HEK293T (cell line): ENCODE results near the gene FARSA.

Source experiments
- ARNT ChIP-seq: fragments of 450-650 bp; IDR thresholded peaks from 2 replicates; pipeline ENCODE4 v1.6.1; 2017; ENCODE audit warnings: mild to moderate bottlenecking
- BHLHE40 ChIP-seq: fragments of 450-650 bp; IDR thresholded peaks from 2 replicates; pipeline ENCODE4 v1.6.1; 2016; ENCODE audit warnings: mild to moderate bottlenecking, moderate library complexity, borderline replicate concordance
- CTBP1 ChIP-seq: fragments of 450-650 bp; IDR thresholded peaks from 2 replicates; pipeline ENCODE4 v1.6.1; 2016; ENCODE audit warnings: borderline replicate concordance
- ELF4 ChIP-seq: fragments of 450-650 bp; IDR thresholded peaks from 2 replicates; pipeline ENCODE4 v1.6.1; 2017; ENCODE audit warnings: antibody characterized with exemption
- FOXA1 ChIP-seq: fragments of 450-650 bp; IDR thresholded peaks from 2 replicates; pipeline ENCODE4 v1.6.1; 2016; ENCODE audit warnings: mild to moderate bottlenecking
- FOXK2 ChIP-seq: fragments of 450-650 bp; IDR thresholded peaks from 2 replicates; pipeline ENCODE4 v1.6.1; 2016; ENCODE audit warnings: mild to moderate bottlenecking
- FOXM1 ChIP-seq: fragments of 450-650 bp; IDR thresholded peaks from 2 replicates; pipeline ENCODE4 v1.6.1; 2017; ENCODE audit warnings: mild to moderate bottlenecking, borderline replicate concordance
- LEF1 ChIP-seq: fragments of 450-650 bp; IDR thresholded peaks from 2 replicates; pipeline ENCODE4 v1.6.1; 2017; ENCODE audit warnings: mild to moderate bottlenecking, borderline replicate concordance
- PKNOX1 ChIP-seq: fragments of 450-650 bp; IDR thresholded peaks from 2 replicates; pipeline ENCODE4 v1.6.1; 2016
- SP1 ChIP-seq: fragments of 450-650 bp; IDR thresholded peaks from 2 replicates; pipeline ENCODE4 v1.6.1; 2017
- SUZ12 ChIP-seq: fragments of 450-650 bp; IDR thresholded peaks from 2 replicates; pipeline ENCODE4 v1.6.1; 2016; ENCODE audit warnings: mild to moderate bottlenecking
- ZNF384 ChIP-seq: fragments of 450-650 bp; IDR thresholded peaks from 2 replicates; pipeline ENCODE4 v1.6.1; 2016

- TF ChIP-seq SUZ12 (no peak), ZNF384 (no peak), FOXK2 (no peak), FOXA1 (no peak), FOXM1 (no peak), SP1 (no peak), PKNOX1 (peak; percentile 74), BHLHE40 (no peak), ELF4 (peak; percentile 96), CTBP1 (0 out of 2 replicates have a peak, but pooled peaks have one; percentile 48), LEF1 (no peak), ARNT (no peak)
Observed at GRCh38 chr19:12945479-12946091, 12.1 kb upstream of the FARSA start, which contains the start of gene RAD23A.
